ENCODE data around the gene ACOT8.

- no peak for TF ChIP-seq CTCF (IDR thresholded peaks at IDR 0.05; ENCODE audit: low read length)
- TF ChIP-seq EZH2 (optimal IDR thresholded peaks at IDR 0.05; ENCODE audit: low read depth, low read length): no peak
Observed at GRCh38 chr20:45842169-45842812, 14.9 kb downstream of the ACOT8 start.

Data from MM.1S (cell line).